Loucy (cell line): ENCODE data around the gene SPATA24.

ENCODE experiments used
- EZH2phosphoT487 ChIP-seq: fragments of 200-600 bp; IDR thresholded peaks from 2 replicates; pipeline ENCODE4 v1.6.1; 2018; ENCODE audit warnings: antibody characterized with exemption, mild to moderate bottlenecking, moderate library complexity, borderline replicate concordance
- TF ChIP-seq, protein P1 (sequence below): fragments of 200-600 bp; sonication (generic); conservative IDR thresholded peaks from 2 replicates; pipeline ENCODE4 v1.5.1; 2014; ENCODE audit warnings: mild to moderate bottlenecking, antibody characterized with exemption, low read length

DNA sequence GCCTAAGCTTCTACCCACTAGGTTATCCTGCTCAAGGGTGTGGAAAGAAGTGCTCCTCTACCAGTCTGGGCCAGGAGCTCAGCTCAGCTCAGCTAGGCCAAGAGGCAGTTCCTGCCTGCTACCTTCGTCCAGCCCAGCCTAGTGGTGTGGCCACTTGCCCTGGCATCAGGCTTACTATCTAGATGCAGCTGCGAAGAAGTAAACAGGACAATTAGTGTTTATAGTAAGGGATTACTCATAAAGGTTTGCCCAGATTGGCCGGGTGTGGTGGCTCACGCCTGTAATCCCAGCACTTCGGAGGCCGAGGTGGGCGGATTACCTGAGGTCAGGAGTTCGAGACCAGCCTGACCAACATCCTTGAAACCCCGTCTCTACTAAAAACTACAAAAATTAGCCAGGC is 12.8 kb upstream of the SPATA24 start:
- TF ChIP-seq, protein P1, sequence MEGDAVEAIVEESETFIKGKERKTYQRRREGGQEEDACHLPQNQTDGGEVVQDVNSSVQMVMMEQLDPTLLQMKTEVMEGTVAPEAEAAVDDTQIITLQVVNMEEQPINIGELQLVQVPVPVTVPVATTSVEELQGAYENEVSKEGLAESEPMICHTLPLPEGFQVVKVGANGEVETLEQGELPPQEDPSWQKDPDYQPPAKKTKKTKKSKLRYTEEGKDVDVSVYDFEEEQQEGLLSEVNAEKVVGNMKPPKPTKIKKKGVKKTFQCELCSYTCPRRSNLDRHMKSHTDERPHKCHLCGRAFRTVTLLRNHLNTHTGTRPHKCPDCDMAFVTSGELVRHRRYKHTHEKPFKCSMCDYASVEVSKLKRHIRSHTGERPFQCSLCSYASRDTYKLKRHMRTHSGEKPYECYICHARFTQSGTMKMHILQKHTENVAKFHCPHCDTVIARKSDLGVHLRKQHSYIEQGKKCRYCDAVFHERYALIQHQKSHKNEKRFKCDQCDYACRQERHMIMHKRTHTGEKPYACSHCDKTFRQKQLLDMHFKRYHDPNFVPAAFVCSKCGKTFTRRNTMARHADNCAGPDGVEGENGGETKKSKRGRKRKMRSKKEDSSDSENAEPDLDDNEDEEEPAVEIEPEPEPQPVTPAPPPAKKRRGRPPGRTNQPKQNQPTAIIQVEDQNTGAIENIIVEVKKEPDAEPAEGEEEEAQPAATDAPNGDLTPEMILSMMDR = no peak
- TF ChIP-seq EZH2phosphoT487 = no peak
